ENCODE measurements around the gene SNRPD2. TPM values are rescaled to one million over a fixed set of nuclear protein-coding genes. Genes with fewer than 3 reads are reported as not detected.

SNRPD2 gene
- total and polyA plus RNA-seq, 2 of the 8 experiments (the other 6 are each of a cell fraction or from before 2014, with no cell fraction given): 645 to 759 TPM

GRCh38 chr19:45692187-45693105, 693 bp upstream of the SNRPD2 start, which contains the start of gene QPCTL (continued):
- no peak for TF ChIP-seq NANOG (IDR thresholded peaks at IDR 0.05; ENCODE audit: insufficient read depth, low read depth, low read length, poor library complexity, severe bottlenecking)
- TF ChIP-seq BCL11A (IDR thresholded peaks at IDR 0.05; ENCODE audit: low read depth in 2 of 2, low read length in 2 of 2): no peak
- TF ChIP-seq EP300 (IDR thresholded peaks at IDR 0.05; ENCODE audit: borderline replicate concordance in 1 of 2, low read depth in 2 of 2, low read length in 2 of 2): no peak
- TF ChIP-seq GABPA (IDR thresholded peaks at IDR 0.05; ENCODE audit: borderline replicate concordance, insufficient read depth, low read length): no peak
- no peak for TF ChIP-seq CHD2 (IDR thresholded peaks at IDR 0.05; ENCODE audit: low read length)
- TF ChIP-seq ASH2L (IDR thresholded peaks at IDR 0.05; ENCODE audit: low read length): no peak
- TF ChIP-seq SRF (IDR thresholded peaks at IDR 0.05; ENCODE audit: low read depth, low read length): no peak
- 0 out of 2 replicates have a peak, but pooled peaks have one; percentile 6 for TF ChIP-seq GTF2F1 (IDR thresholded peaks at IDR 0.05; ENCODE audit: borderline replicate concordance, low read depth, low read length)
- no peak for TF ChIP-seq RAD21 (IDR thresholded peaks at IDR 0.05 in 1 of 2, conservative IDR thresholded peaks at IDR 0.05 in 1 of 2; ENCODE audit: low read depth in 2 of 2, low read length in 2 of 2)
- TF ChIP-seq CBX5 (IDR thresholded peaks at IDR 0.05; ENCODE audit: low read depth, low read length): no peak
- TF ChIP-seq POLR2AphosphoS5 (IDR thresholded peaks at IDR 0.05; ENCODE audit: low read depth, low read length): 0 out of 2 replicates have a peak, but pooled peaks have one; percentile 42
- TF ChIP-seq MAFK (IDR thresholded peaks at IDR 0.05; ENCODE audit: low read depth, low read length): no peak
- TF ChIP-seq HDAC2 (IDR thresholded peaks at IDR 0.05; ENCODE audit: borderline replicate concordance in 1 of 2, low read depth in 2 of 2, low read length in 2 of 2): 0 out of 4 replicates have a peak, but pooled peaks of 1 of the 2 experiments have one; percentile 50
- TF ChIP-seq JUND (IDR thresholded peaks at IDR 0.05; ENCODE audit: low read length): no peak
- TF ChIP-seq PHF8 (conservative IDR thresholded peaks at IDR 0.05; ENCODE audit: low read depth, low read length): peak; percentile 91
- no peak for TF ChIP-seq CTBP2 (IDR thresholded peaks at IDR 0.05; ENCODE audit: borderline replicate concordance, insufficient read depth, insufficient read length, low read length)
- TF ChIP-seq POLR2A (IDR thresholded peaks at IDR 0.05; ENCODE audit: control extremely low read depth in 1 of 2, low read depth in 2 of 2, low read length in 2 of 2): peak; percentile 71 to 80; a peak in 2 of 3 replicates
- TF ChIP-seq YY1 (IDR thresholded peaks at IDR 0.05; ENCODE audit: low read depth, low read length): peak; percentile 28; the same call in 1 of the 2 replicates
- TF ChIP-seq KDM4A (IDR thresholded peaks at IDR 0.05; ENCODE audit: low read depth, low read length, severe bottlenecking): peak; percentile 68
- TF ChIP-seq EGR1 (IDR thresholded peaks at IDR 0.05; ENCODE audit: borderline replicate concordance, low read depth, low read length): no peak
- no peak for TF ChIP-seq BRCA1 (IDR thresholded peaks at IDR 0.05; ENCODE audit: low read depth, low read length)
- no peak for TF ChIP-seq JUN (IDR thresholded peaks at IDR 0.05; ENCODE audit: low read depth, low read length)
- no peak for TF ChIP-seq HDAC6 (IDR thresholded peaks at IDR 0.05; ENCODE audit: low read depth, low read length)

Data from H1 (cell line).